Testis (tissue), 2 donors: ENCODE results near the gene CA11.
A peak's percentile ranks its signal among the peaks of the same experiment; 100 is the strongest.

Experiments
- CTCF ChIP-seq, 3 experiments: fragments of 450-650 bp in 2 of 3; fragments of 200-600 bp in 1 of 3; sonication (generic) in 1 of 3; IDR thresholded peaks; one replicate each; pipeline ENCODE4 v1.5.1; 2016 to 2019; ENCODE audit warnings: antibody characterized with exemption in 3 of 3, mild to moderate bottlenecking in 2 of 3, moderate library complexity in 1 of 3
- POLR2A ChIP-seq: fragments of 450-650 bp; IDR thresholded peaks from one replicate; pipeline ENCODE4 v1.6.1; 2017; ENCODE audit warnings: antibody characterized with exemption, mild to moderate bottlenecking, moderate library complexity

GRCh38 chr19:48608798-48609263 is 37.2 kb downstream of the CA11 start:
- TF ChIP-seq CTCF (IDR thresholded peaks at IDR 0.05) (peak in 2 of 3 experiments; percentile 18 to 26), POLR2A (no peak)
